Measurements from ENCODE around the gene HAPLN1. TPM values are rescaled to one million over a fixed set of nuclear protein-coding genes. Genes with fewer than 3 reads are reported as not detected.

The HAPLN1 gene
- total and polyA plus RNA-seq, 4 donors, result 5.0 to 28.4 (median 7.0) TPM

- Histone ChIP-seq H3K4me3 (ENCODE audit: low read depth, low read length) (no peak overlapping the region), H3K27me3 (ENCODE audit: control insufficient read depth, insufficient read depth, low read length) (no peaks in the 10 kb centered on the region), H3K4me1 (ENCODE audit: control insufficient read depth, insufficient read depth, low read length) (no peaks in the 10 kb centered on the region), H3K27ac (ENCODE audit: low read depth, low read length) (no peak overlapping the region), H3K9me3 (ENCODE audit: control insufficient read depth, insufficient read depth, low read length) (no peaks in the 10 kb centered on the region), H3K36me3 (ENCODE audit: control insufficient read depth, insufficient read depth, low read length) (no peaks in the 10 kb centered on the region)
- no CpG with 5 or more reads among the region's 2 CpGs for WGBS (ENCODE audit: insufficient coverage)
- DNase-seq (ENCODE audit: low read depth in 4 of 6, low spot score in 6 of 6), result no peak
Observed at GRCh38 chr5:83628360-83628759, 92.3 kb downstream of the HAPLN1 start.

- no peaks in the 10 kb centered on the region for H3K27me3 ChIP-seq (ENCODE audit: control insufficient read depth, insufficient read depth, low read length)
- no peaks in the 10 kb centered on the region for H3K4me1 ChIP-seq (ENCODE audit: control insufficient read depth, insufficient read depth, low read length)
- H3K27ac ChIP-seq (ENCODE audit: low read depth, low read length), result no peak overlapping the region
- no peaks in the 10 kb centered on the region for H3K36me3 ChIP-seq (ENCODE audit: control insufficient read depth, insufficient read depth, low read length)
- DNase-seq (ENCODE audit: low read depth in 4 of 6, low spot score in 6 of 6), result no peak
- H3K9me3 ChIP-seq (ENCODE audit: control insufficient read depth, insufficient read depth, low read length), result peaks cover 1% of the 10 kb centered on the region
- no peak overlapping the region for H3K4me3 ChIP-seq (ENCODE audit: low read depth, low read length)
Observed at GRCh38 chr5:83614841-83615240, 105.8 kb downstream of the HAPLN1 start.

GRCh38 chr5:83608122-83608521 is 112.5 kb downstream of the HAPLN1 start:
- Histone ChIP-seq H3K36me3 (ENCODE audit: control insufficient read depth, insufficient read depth, low read length) (no peaks in the 10 kb centered on the region), H3K4me3 (ENCODE audit: low read depth, low read length) (no peak overlapping the region), H3K27ac (ENCODE audit: low read depth, low read length) (no peak overlapping the region), H3K4me1 (ENCODE audit: control insufficient read depth, insufficient read depth, low read length) (peaks cover 5% of the 10 kb centered on the region), H3K9me3 (ENCODE audit: control insufficient read depth, insufficient read depth, low read length) (no peaks in the 10 kb centered on the region), H3K27me3 (ENCODE audit: control insufficient read depth, insufficient read depth, low read length) (no peaks in the 10 kb centered on the region)
- 0% methylated on average over 1 of the region's 3 CpGs for WGBS (ENCODE audit: insufficient coverage)
- peak in 5 of 6 donors; percentile 33 to 89 (median 51) for DNase-seq (ENCODE audit: low read depth in 4 of 6, low spot score in 6 of 6)

GRCh38 chr5:83595217-83595616 is 125.4 kb downstream of the HAPLN1 start:
- no peaks in the 10 kb centered on the region for H3K9me3 ChIP-seq (ENCODE audit: control insufficient read depth, insufficient read depth, low read length)
- H3K27me3 ChIP-seq (ENCODE audit: control insufficient read depth, insufficient read depth, low read length), result no peaks in the 10 kb centered on the region
- DNase-seq (ENCODE audit: low read depth in 4 of 6, low spot score in 6 of 6), result no peak
- H3K27ac ChIP-seq (ENCODE audit: low read depth, low read length), result no peak overlapping the region
- H3K36me3 ChIP-seq (ENCODE audit: control insufficient read depth, insufficient read depth, low read length), result no peaks in the 10 kb centered on the region
- H3K4me3 ChIP-seq (ENCODE audit: low read depth, low read length), result no peak overlapping the region
- WGBS (ENCODE audit: insufficient coverage), result no CpG with 5 or more reads among the region's 3 CpGs
- H3K4me1 ChIP-seq (ENCODE audit: control insufficient read depth, insufficient read depth, low read length), result no peaks in the 10 kb centered on the region

- Histone ChIP-seq H3K36me3 (ENCODE audit: control insufficient read depth, insufficient read depth, low read length) (no peaks in the 10 kb centered on the region), H3K27ac (ENCODE audit: low read depth, low read length) (no peak overlapping the region), H3K4me1 (ENCODE audit: control insufficient read depth, insufficient read depth, low read length) (no peaks in the 10 kb centered on the region), H3K27me3 (ENCODE audit: control insufficient read depth, insufficient read depth, low read length) (no peaks in the 10 kb centered on the region), H3K9me3 (ENCODE audit: control insufficient read depth, insufficient read depth, low read length) (no peaks in the 10 kb centered on the region), H3K4me3 (ENCODE audit: low read depth, low read length) (no peak overlapping the region)
- no peak for DNase-seq (ENCODE audit: low read depth in 4 of 6, low spot score in 6 of 6)
- 76% methylated on average over 2 of the region's 4 CpGs for WGBS (ENCODE audit: insufficient coverage)
Observed at GRCh38 chr5:83590966-83591365, 129.7 kb downstream of the HAPLN1 start.

- Histone ChIP-seq H3K27ac (ENCODE audit: low read depth, low read length) (no peak overlapping the region), H3K36me3 (ENCODE audit: control insufficient read depth, insufficient read depth, low read length) (no peaks in the 10 kb centered on the region), H3K4me1 (ENCODE audit: control insufficient read depth, insufficient read depth, low read length) (no peaks in the 10 kb centered on the region), H3K27me3 (ENCODE audit: control insufficient read depth, insufficient read depth, low read length) (no peaks in the 10 kb centered on the region), H3K4me3 (ENCODE audit: low read depth, low read length) (no peak overlapping the region), H3K9me3 (ENCODE audit: control insufficient read depth, insufficient read depth, low read length) (no peaks in the 10 kb centered on the region)
- WGBS (ENCODE audit: insufficient coverage), result no CpG with 5 or more reads among the region's 1 CpG
- DNase-seq (ENCODE audit: low read depth in 4 of 6, low spot score in 6 of 6), result no peak
Observed at GRCh38 chr5:83589786-83590185, 130.9 kb downstream of the HAPLN1 start.

Small RNA genes lying within 50 kb of the gene (small RNA-seq; reads per million reads assigned to genes)
- gene RN7SKP295 (ENCODE audit: low replicate concordance) (not detected), gene RNU6-620P (ENCODE audit: low replicate concordance) (not detected)

Other genes starting within 250 kb of the HAPLN1 start
- gene VCAN, start 249.1 kb downstream of the HAPLN1 start, total RNA-seq, result 100 to 1,000 TPM; 473 to 610 TPM
- gene VCAN, start 249.1 kb downstream of the HAPLN1 start, polyA plus RNA-seq (ENCODE audit: insufficient read length in 2 of 2), result 100 to 1,000 TPM; 145 to 182 TPM

Measured in spinal cord (tissue), 10 donors.